ENCODE data around the gene FAT3. TPM values are rescaled to one million over a fixed set of nuclear protein-coding genes. Genes with fewer than 3 reads are reported as not detected.

The FAT3 gene
- total RNA-seq, 2 experiments from 2014 or later, result not detected

DNA sequence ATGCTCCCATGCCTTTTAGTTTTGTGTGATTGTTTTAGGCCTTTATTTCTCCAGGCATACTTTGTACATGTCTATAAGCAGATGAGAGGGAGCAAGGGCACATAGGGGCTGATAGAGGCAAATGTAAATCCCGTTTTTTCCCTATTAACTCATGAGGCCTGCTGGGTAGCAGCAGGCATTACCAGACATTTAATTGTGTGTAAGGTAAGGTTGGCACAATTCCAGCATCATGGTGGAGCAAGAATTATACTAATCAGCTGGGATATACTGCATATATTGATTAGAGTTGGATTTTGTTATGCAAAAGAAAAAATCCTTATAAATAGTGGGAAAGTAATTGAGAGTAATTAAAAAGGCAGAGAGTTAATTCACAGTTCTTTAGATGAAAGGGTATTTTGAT lies 12.2 kb downstream of the FAT3 start:
- H3K36me3 ChIP-seq (ENCODE audit: insufficient read depth, low read length), result no peaks in the 10 kb centered on the region
- H3K9me3 ChIP-seq (ENCODE audit: control insufficient read depth in 1 of 2, insufficient read depth in 1 of 2, low read length in 2 of 2), result no peaks in the 10 kb centered on the region
- POLR2A ChIA-PET, result no interaction called here
- no peak overlapping the region for H3K27ac ChIP-seq (ENCODE audit: low read depth in 1 of 2, low read length in 2 of 2)
- Mint-ChIP-seq H3K4me1 (ENCODE audit: low read depth) (no peaks in the 10 kb centered on the region), H3K27ac (no peak overlapping the region), H3K27me3 (peaks cover 19% of the 10 kb centered on the region), H3K36me3 (ENCODE audit: low read depth) (no peaks in the 10 kb centered on the region), H3K4me3 (no peak overlapping the region), H3K9me3 (no peaks in the 10 kb centered on the region)
- CTCF ChIA-PET, result no interaction called here
- H3K4me3 ChIP-seq (ENCODE audit: low read length), result no peak overlapping the region
- intact Hi-C loops (cut with DNase I, micrococcal nuclease), result no loop called here
- TF ChIP-seq, protein P1, sequence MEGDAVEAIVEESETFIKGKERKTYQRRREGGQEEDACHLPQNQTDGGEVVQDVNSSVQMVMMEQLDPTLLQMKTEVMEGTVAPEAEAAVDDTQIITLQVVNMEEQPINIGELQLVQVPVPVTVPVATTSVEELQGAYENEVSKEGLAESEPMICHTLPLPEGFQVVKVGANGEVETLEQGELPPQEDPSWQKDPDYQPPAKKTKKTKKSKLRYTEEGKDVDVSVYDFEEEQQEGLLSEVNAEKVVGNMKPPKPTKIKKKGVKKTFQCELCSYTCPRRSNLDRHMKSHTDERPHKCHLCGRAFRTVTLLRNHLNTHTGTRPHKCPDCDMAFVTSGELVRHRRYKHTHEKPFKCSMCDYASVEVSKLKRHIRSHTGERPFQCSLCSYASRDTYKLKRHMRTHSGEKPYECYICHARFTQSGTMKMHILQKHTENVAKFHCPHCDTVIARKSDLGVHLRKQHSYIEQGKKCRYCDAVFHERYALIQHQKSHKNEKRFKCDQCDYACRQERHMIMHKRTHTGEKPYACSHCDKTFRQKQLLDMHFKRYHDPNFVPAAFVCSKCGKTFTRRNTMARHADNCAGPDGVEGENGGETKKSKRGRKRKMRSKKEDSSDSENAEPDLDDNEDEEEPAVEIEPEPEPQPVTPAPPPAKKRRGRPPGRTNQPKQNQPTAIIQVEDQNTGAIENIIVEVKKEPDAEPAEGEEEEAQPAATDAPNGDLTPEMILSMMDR (IDR thresholded peaks at IDR 0.05), result no peak
- ATAC-seq (ENCODE audit: poor library complexity) (no peak), DNase-seq (no peak)
- H3K4me1 ChIP-seq (ENCODE audit: insufficient read depth, low read length), result no peaks in the 10 kb centered on the region
- H3K27me3 ChIP-seq (ENCODE audit: control insufficient read depth in 1 of 2, insufficient read depth in 2 of 2, low read length in 2 of 2), result no peaks in the 10 kb centered on the region

DNA sequence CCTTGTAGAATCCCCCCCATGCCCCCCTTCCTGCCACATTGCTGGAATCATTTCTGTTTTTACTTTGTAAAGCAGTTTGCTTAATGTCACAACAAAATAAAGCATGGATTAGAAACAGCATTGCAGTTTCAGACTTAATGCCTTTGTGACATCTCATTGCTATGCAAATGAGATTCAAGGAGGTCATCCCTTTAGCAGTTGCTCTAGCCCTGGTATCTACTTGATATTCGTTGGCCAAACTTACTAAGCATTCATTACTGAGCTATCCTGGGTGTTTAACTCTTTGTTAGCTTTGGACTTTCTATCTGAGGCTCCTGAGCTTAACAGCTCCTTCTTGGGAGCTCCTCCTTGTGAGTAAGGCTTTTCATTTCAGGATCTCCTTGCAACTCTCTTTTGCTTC lies 16.3 kb downstream of the FAT3 start:
- no peaks in the 10 kb centered on the region for H3K36me3 ChIP-seq (ENCODE audit: insufficient read depth, low read length)
- TF ChIP-seq, protein P1 (IDR thresholded peaks at IDR 0.05), result no peak
- no peaks in the 10 kb centered on the region for H3K9me3 ChIP-seq (ENCODE audit: control insufficient read depth in 1 of 2, insufficient read depth in 1 of 2, low read length in 2 of 2)
- H3K4me1 Mint-ChIP-seq (ENCODE audit: low read depth), result no peaks in the 10 kb centered on the region
- ChIA-PET POLR2A (no interaction called here), CTCF (no interaction called here)
- no peaks in the 10 kb centered on the region for H3K27me3 ChIP-seq (ENCODE audit: control insufficient read depth in 1 of 2, insufficient read depth in 2 of 2, low read length in 2 of 2)
- H3K27ac ChIP-seq (ENCODE audit: low read depth in 1 of 2, low read length in 2 of 2), result no peak overlapping the region
- H3K27ac Mint-ChIP-seq, result no peak overlapping the region
- no peaks in the 10 kb centered on the region for H3K4me1 ChIP-seq (ENCODE audit: insufficient read depth, low read length)
- no peaks in the 10 kb centered on the region for H3K27me3 Mint-ChIP-seq
- H3K9me3 Mint-ChIP-seq, result peaks cover 2% of the 10 kb centered on the region
- DNase-seq (no peak), ATAC-seq (ENCODE audit: poor library complexity) (no peak)
- H3K36me3 Mint-ChIP-seq (ENCODE audit: low read depth), result no peaks in the 10 kb centered on the region
- H3K4me3 ChIP-seq (ENCODE audit: low read length), result no peak overlapping the region
- H3K4me3 Mint-ChIP-seq, result no peak overlapping the region
- intact Hi-C loops (cut with DNase I, micrococcal nuclease), result no loop called here

DNA sequence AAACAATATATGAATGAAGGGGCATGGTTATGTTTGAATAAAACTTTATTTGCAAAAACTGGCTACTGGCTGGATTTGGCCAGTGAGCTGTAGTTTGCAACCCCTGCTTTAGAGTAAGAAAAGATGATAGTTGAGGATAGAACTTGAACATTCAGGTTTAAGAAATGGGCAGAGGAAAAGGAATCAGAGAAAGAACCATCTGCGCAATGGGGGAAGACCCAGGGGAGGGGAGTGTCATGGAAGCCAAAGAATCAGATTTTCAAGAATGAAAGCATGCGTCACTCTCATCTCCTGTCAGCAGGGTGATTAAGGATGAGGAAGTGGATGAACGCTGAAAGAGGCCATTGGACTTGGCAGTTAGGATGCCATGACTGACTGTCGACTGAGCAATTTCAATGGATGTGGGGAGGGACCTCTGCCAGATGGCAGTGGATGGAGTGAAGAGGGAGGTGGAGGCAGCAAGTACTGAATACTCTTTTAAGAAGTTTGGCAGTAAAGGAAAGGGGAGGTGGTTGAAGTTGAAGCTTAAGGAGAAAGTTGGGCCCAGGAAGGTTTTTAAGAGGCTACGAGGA lies 21.2 kb downstream of the FAT3 start:
- H3K9me3 ChIP-seq (ENCODE audit: control insufficient read depth in 1 of 2, insufficient read depth in 1 of 2, low read length in 2 of 2), result no peaks in the 10 kb centered on the region
- H3K4me1 Mint-ChIP-seq (ENCODE audit: low read depth), result no peaks in the 10 kb centered on the region
- H3K27me3 Mint-ChIP-seq, result no peaks in the 10 kb centered on the region
- DNase-seq, result no peak
- H3K27ac Mint-ChIP-seq, result no peak overlapping the region
- H3K4me3 Mint-ChIP-seq, result no peak overlapping the region
- TF ChIP-seq, protein P1 (IDR thresholded peaks at IDR 0.05), result no peak
- peaks cover 2% of the 10 kb centered on the region for H3K9me3 Mint-ChIP-seq
- no peaks in the 10 kb centered on the region for H3K4me1 ChIP-seq (ENCODE audit: insufficient read depth, low read length)
- ChIA-PET CTCF (no interaction called here), POLR2A (no interaction called here)
- no peak for ATAC-seq (ENCODE audit: poor library complexity)
- no peaks in the 10 kb centered on the region for H3K27me3 ChIP-seq (ENCODE audit: control insufficient read depth in 1 of 2, insufficient read depth in 2 of 2, low read length in 2 of 2)
- no peak overlapping the region for H3K4me3 ChIP-seq (ENCODE audit: low read length)
- no peaks in the 10 kb centered on the region for H3K36me3 ChIP-seq (ENCODE audit: insufficient read depth, low read length)
- H3K36me3 Mint-ChIP-seq (ENCODE audit: low read depth), result no peaks in the 10 kb centered on the region
- intact Hi-C loops (cut with DNase I, micrococcal nuclease), result no loop called here
- H3K27ac ChIP-seq (ENCODE audit: low read depth in 1 of 2, low read length in 2 of 2), result no peak overlapping the region
